Tibial artery (tissue), 4 donors: Measurements from ENCODE around the gene BCAS1.

Source experiments
- DNase-seq, 2 donors: peaks; one replicate each; pipeline ENCODE4 v3.0.0-alpha.2; 2019
- H3K27ac ChIP-seq, 2 donors: fragments of 200-600 bp; sonication (generic) in 1 of 2; 1 replicate in 1 of 2; 2 replicates in 1 of 2; pipeline ENCODE4 v1.5.1; 2018 to 2019; ENCODE audit warnings: mild to moderate bottlenecking in 1 of 2
- H3K27me3 ChIP-seq, 2 donors: fragments of 200-600 bp; sonication (generic) in 1 of 2; one replicate each; pipeline versions ENCODE4 v1.5.1 to v1.6.0; 2016 to 2019
- H3K36me3 ChIP-seq, 3 donors: fragments of 200-600 bp; sonication (generic) in 2 of 3; one replicate each; pipeline ENCODE4 v1.5.1; 2016 to 2019; ENCODE audit warnings: mild to moderate bottlenecking in 2 of 3
- H3K4me1 ChIP-seq, 4 donors: fragments of 200-600 bp; sonication (generic) in 2 of 4; 1 replicate in 3 of 4; 2 replicates in 1 of 4; pipeline ENCODE4 v1.5.1; 2016 to 2019
- H3K4me3 ChIP-seq, 2 donors: fragments of 200-600 bp; sonication (generic) in 1 of 2; 1 replicate in 1 of 2; 2 replicates in 1 of 2; pipeline ENCODE4 v1.5.1; 2018 to 2019; ENCODE audit warnings: mild to moderate bottlenecking in 2 of 2
- H3K9me3 ChIP-seq, 3 donors: fragments of 200-600 bp; sonication (generic) in 1 of 3; one replicate each; pipeline ENCODE4 v1.5.1; 2016 to 2019
- CTCF ChIP-seq, 2 experiments: fragments of 200-600 bp in 1 of 2; fragments of 450-650 bp in 1 of 2; IDR thresholded peaks; one replicate each; pipeline ENCODE4 v1.5.1; 2017 to 2019; ENCODE audit warnings: antibody characterized with exemption in 2 of 2, mild to moderate bottlenecking in 1 of 2, moderate library complexity in 1 of 2
- intact Hi-C: fragments of 100-400 bp; cut with DNase I; formaldehyde crosslinking; loops from one replicate; pipeline ENCODE4 v1.15.0; 2023; ENCODE audit warnings: low total_unique reads

BCAS1 gene

DNA sequence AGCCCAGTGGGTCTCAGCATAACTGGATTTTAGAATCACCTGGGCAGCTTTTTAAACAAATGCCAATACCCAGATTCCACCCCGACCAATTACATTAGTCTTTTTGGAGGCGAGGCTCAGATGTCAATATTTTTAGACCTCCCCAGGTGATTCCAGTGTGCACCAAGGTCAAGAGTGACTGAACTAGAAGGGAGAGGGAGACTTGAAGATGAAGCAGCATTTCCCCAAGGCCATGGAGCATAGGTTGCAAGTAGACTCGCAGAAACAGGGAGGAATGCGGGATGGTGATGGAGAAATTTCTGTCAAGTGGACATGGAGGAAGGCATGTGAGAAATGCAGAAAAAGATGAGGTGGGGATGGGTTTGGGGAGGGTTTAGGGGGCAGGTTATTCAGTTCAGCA lies 64.9 kb downstream of the BCAS1 start:
- H3K9me3 ChIP-seq = peaks cover 0 to 18% (median 10%) of the 10 kb centered on the region in 3 donors
- no peak for TF ChIP-seq CTCF (IDR thresholded peaks at IDR 0.05)
- no peaks in the 10 kb centered on the region for H3K36me3 ChIP-seq
- no peaks in the 10 kb centered on the region for H3K4me1 ChIP-seq
- DNase-seq = no peak
- no peaks in the 10 kb centered on the region for H3K27me3 ChIP-seq
- H3K4me3 ChIP-seq = no peak overlapping the region
- H3K27ac ChIP-seq = no peak overlapping the region
- intact Hi-C loops = no loop called here

DNA sequence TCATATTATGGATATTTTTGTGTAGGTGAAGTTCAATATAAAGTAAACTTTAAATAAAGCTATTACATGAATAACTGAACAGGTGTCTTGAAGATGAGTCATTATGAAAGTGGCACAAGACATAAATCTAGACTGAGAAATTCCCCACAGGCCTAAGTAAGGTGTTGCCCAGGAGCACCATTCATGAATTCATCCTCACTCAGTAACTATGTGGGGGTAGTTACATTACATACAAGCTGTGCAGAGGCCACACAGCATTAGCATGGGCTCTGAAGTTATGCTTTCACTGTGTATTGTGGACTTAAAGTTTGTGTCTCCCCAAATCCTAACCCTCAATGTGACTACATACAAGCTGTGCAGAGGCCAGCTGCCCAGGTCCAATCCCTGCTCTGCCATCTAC lies 65.9 kb downstream of the BCAS1 start:
- intact Hi-C loops = no loop called here
- Histone ChIP-seq H3K9me3 (peaks cover 0 to 24% (median 10%) of the 10 kb centered on the region in 3 donors), H3K27ac (no peak overlapping the region), H3K36me3 (no peaks in the 10 kb centered on the region), H3K27me3 (no peaks in the 10 kb centered on the region), H3K4me1 (no peaks in the 10 kb centered on the region), H3K4me3 (no peak overlapping the region)
- no peak for DNase-seq
- no peak for TF ChIP-seq CTCF (IDR thresholded peaks at IDR 0.05)

- no peak for DNase-seq
- no peaks in the 10 kb centered on the region for H3K36me3 ChIP-seq
- H3K27ac ChIP-seq = no peak overlapping the region
- H3K4me3 ChIP-seq = no peak overlapping the region
- H3K27me3 ChIP-seq = no peaks in the 10 kb centered on the region
- peaks cover 0 to 24% (median 10%) of the 10 kb centered on the region in 3 donors for H3K9me3 ChIP-seq
- no peak for TF ChIP-seq CTCF (IDR thresholded peaks at IDR 0.05)
- H3K4me1 ChIP-seq = no peaks in the 10 kb centered on the region
- intact Hi-C loops = no loop called here
Observed at GRCh38 chr20:54002741-54003140, 67.7 kb downstream of the BCAS1 start.

DNA sequence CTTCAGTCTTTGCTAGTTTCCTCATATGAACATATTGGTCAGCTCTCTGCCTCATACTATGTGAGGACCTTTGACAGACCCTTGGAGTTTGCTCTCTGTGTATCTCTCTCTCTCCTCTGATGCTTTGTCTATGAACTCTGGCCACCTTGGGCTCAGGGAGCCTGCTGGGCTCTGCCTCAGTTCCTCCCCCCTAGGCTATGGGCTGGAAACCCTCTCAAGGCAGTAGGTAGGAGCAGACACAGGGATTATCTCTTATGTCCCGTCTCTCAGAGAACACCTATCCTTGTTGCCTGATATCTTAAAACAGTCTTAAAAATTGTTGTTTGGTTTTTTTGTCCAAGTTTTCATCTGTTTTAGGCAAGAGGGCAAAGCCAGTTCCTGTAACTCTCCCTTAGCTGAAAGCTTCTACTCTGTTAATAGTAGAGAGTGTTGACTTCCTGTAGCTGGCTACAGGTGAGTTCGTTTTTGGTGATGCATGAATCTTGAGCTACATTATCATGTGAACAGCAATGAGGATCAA lies 68.3 kb downstream of the BCAS1 start:
- DNase-seq = no peak
- Histone ChIP-seq H3K9me3 (peaks cover 0 to 24% (median 10%) of the 10 kb centered on the region in 3 donors), H3K36me3 (no peaks in the 10 kb centered on the region), H3K27me3 (no peaks in the 10 kb centered on the region), H3K4me1 (no peaks in the 10 kb centered on the region), H3K4me3 (no peak overlapping the region), H3K27ac (no peak overlapping the region)
- intact Hi-C loops = no loop called here
- no peak for TF ChIP-seq CTCF (IDR thresholded peaks at IDR 0.05)

DNA sequence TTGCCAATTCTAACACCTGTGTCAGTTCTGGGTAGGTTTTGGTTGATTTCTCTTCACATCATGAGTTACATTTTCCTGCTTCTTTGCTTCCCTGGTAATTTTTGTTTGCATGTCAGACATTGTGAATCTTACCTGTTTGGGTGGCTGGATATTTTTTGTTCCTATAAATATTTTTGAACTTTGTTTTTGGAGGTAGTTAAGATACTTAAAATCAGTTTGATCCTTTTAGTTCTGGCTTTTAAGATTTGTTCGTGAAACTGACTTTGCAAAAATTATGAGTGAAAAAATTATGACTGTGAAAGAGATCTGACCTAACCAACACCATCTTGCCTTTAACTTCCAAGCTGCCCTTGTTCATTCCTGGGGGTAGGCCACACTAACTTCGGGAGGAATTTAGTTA lies 69.5 kb downstream of the BCAS1 start:
- no peak for DNase-seq
- Histone ChIP-seq H3K27ac (no peak overlapping the region), H3K36me3 (no peaks in the 10 kb centered on the region), H3K27me3 (no peaks in the 10 kb centered on the region), H3K9me3 (peaks cover 0 to 24% (median 10%) of the 10 kb centered on the region in 3 donors), H3K4me1 (no peaks in the 10 kb centered on the region), H3K4me3 (no peak overlapping the region)
- intact Hi-C loops = no loop called here
- no peak for TF ChIP-seq CTCF (IDR thresholded peaks at IDR 0.05)

- H3K27me3 ChIP-seq = no peaks in the 10 kb centered on the region
- TF ChIP-seq CTCF (IDR thresholded peaks at IDR 0.05) = no peak
- intact Hi-C loops = no loop called here
- H3K4me1 ChIP-seq = no peaks in the 10 kb centered on the region
- H3K9me3 ChIP-seq = peaks cover 0 to 24% (median 10%) of the 10 kb centered on the region in 3 donors
- no peaks in the 10 kb centered on the region for H3K36me3 ChIP-seq
- DNase-seq = no peak
- no peak overlapping the region for H3K27ac ChIP-seq
- H3K4me3 ChIP-seq = no peak overlapping the region
Observed at GRCh38 chr20:54000262-54000661, 70.1 kb downstream of the BCAS1 start.
